ENCODE measurements around the gene KCNQ1. TPM values are rescaled to one million over a fixed set of nuclear protein-coding genes. Genes with fewer than 3 reads are reported as not detected.

Gene KCNQ1
- total RNA-seq, 2 donors from 2014 or later = 33.5 to 39.7 TPM

DNA sequence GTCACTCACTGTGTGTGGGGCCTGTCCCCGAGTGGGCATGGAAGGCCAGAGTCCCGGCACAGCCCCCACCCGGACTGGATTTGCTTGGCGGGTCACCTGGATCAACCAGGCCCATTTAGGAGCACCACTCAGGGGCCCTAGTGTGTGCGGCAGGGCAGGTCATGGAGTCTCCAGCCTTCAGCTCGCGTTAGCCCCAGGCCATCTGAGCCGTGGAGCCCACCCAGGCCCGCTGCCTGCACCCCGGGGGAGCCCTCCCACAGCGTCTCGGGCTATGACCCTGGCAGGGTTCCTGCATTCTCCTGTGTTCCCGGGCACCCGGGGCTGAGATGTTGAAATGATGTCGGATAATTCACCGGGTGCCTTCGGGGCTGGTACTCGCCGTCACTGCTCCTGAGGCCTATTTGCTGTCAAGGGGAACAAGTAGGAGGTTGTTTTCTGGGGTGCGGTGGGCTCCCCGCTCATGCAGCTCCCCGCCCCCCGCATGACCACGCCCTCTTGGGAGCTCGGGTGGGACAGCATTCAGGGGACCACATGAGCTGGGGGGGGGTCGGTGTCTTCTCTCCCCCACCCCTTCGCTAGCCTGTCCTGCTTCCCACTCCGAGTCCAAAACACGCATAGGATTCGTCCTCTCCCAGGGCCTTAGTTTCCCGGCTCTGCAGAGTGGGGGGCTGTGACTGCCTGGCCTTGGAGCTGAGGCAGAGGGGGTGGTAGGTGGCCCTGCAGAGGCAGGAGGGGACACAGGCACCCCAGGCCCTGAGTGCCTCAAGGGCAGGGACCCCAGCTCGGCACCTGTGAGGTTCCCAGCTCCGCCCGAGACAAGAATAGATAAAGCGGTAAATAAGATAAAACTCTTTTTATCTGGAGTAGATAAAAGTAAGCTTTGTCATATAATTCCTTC, 77.2 kb downstream of the KCNQ1 start:
- ATAC-seq (no peak), DNase-seq (peak; percentile 12)
- intact Hi-C loops (cut with DNase I) = loop anchor here (10.0 kb wide), 2 partner anchors 217 to 317 kb away; partner anchors contain the start of genes C11orf21 (in 2 of the 2) and TSPAN32 (in 2 of the 2)

DNA sequence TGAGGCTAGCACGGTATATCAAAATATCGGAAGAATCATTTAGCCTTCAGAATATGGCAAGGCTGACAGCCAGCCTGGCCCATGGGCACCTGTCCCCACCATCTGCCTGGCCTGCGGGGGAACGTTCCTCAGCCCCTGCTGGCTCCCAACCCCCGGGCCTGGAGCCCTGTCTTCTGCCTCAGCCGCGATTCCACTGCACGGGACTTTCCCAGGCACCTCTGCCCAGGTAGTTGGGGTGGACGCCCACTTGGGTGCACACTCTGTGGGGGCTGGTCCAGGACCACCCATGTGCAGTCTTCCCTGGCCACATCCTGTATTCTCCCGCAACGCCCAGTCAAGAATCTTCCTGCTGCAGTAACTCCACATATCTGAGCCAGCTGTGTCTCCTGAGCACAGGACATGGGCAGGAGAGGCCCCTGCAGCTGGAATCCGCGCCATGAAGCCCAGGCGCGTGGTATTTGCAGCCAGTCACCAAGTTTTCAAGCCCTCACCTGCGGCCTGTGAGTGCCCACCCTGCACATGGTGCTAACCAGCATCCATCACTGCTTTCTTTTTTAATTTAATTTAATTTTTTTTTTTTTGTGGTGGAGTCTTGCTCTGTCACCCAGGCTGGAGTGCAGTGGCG, 77.9 kb downstream of the KCNQ1 start:
- intact Hi-C loops (cut with DNase I) = loop anchor here (10.0 kb wide), 2 partner anchors 218 to 318 kb away; partner anchors contain the start of genes C11orf21 (in 2 of the 2) and TSPAN32 (in 2 of the 2)
- DNase-seq = peak; percentile 16

DNA sequence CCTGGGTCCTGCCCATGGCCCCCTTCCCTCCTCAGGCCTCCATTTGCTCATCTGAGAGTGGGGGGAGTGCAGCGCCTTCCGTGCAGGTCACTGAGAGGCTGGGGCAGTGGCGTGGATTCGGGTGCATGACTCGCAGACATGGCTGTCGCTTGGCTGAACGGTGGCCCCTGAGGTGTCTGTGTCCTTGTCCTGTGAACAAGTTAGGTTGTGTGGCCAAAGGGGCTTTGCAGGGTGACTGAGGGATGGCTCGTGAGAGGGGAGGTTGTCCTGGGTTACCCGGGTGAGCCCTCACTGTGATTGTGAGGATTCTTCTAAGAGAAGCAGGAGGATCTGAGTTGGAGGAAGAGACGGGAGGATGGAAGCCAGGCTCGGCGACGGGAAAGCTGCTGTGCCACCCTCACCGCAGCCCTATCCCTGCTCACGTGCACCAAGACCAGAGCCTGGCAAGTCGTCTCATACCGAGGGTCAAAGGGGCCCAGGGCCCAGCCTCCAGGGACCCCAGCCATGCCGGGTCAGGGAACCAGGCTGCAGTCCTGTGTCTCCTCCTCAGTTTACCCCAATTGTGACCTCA, 79.1 kb downstream of the KCNQ1 start:
- DNase-seq = peak; percentile 7
- intact Hi-C loops (cut with DNase I) = loop anchor here (10.0 kb wide), 2 partner anchors 219 to 319 kb away; partner anchors contain the start of genes C11orf21 (in 2 of the 2) and TSPAN32 (in 2 of the 2)
- ATAC-seq = no peak

More for the DNA sequence above, 77.9 kb downstream of the KCNQ1 start:
- no peak for ATAC-seq

DNA sequence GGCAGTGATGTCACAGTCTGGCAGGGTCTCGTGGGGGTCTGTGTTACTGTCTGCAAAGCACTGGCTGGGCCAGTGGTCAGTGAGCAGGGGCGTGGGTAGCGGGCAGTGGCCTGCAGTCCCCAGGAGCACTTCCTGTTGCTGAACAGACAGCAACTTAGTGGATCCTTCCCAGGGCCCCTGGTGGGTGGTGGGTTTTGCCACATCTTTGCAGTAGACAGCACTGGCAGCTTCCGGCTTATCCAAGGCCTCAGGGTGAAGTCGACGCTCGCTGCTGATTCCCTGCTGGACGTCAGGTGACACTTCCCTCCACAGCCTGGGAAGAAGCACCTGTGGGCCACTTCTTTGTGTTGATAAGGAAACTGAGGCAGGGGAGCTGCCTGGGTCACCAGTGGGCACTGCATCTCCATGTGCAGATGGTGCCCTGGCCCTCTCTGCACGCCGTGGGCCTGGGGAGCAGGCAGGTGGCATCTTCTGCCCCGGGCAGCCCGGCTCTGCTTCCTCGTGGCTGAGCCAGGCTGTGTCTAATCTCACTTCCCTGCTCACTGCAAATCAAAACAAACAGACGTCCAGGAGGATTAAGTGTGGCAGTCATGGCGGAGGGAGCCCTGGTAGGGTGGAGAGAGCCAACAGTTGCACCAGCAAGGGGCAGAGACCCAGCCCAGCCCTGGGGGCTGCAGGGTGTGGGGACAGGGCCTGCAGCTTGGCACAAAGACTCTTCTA, 79.8 kb downstream of the KCNQ1 start:
- no peak for ATAC-seq
- intact Hi-C loops (cut with DNase I) = loop anchor here (10.0 kb wide), 2 partner anchors 220 to 320 kb away; partner anchors contain the start of genes C11orf21 (in 2 of the 2) and TSPAN32 (in 2 of the 2)
- DNase-seq = peak; percentile 14

DNA sequence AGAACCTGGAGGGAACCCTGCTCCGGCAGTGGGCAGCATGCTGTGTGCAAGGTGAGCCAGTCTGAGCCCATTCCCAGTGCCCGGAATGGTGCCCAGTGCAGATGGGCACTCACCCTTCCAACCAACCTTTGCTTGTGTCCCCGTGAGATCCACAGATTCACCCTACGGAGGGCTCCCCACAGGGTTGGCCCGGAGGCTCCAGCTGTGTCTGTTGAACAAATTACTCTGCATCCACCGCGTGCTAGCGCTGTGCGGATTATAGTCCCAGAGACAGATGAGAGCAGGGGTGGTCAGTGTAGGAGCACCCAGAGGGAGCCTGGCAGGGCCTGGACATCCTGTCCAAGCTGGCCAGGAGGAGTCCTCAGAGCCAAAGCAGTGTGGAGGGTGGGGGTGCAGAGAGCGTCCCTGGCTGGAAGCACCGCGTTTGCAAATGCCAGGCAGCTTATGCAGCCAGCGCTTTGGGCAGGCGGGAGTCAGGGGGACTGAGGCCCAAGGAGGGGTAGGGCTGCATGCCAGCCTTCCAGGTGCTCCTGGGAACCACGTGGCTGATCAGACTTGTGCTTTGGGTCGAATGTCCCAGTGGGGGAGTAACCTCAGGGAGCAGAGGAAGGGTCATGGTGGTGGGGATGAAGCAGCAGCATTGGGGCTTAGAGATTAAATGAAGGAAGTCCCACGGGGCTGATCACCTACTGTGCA, 80.5 kb downstream of the KCNQ1 start:
- ATAC-seq (peak in 1 of 2 donors; percentile 48), DNase-seq (peak; percentile 15)
- intact Hi-C loops (cut with DNase I) = loop anchor here (10.0 kb wide), 2 partner anchors 221 to 321 kb away; partner anchors contain the start of genes C11orf21 (in 2 of the 2) and TSPAN32 (in 2 of the 2)

DNA sequence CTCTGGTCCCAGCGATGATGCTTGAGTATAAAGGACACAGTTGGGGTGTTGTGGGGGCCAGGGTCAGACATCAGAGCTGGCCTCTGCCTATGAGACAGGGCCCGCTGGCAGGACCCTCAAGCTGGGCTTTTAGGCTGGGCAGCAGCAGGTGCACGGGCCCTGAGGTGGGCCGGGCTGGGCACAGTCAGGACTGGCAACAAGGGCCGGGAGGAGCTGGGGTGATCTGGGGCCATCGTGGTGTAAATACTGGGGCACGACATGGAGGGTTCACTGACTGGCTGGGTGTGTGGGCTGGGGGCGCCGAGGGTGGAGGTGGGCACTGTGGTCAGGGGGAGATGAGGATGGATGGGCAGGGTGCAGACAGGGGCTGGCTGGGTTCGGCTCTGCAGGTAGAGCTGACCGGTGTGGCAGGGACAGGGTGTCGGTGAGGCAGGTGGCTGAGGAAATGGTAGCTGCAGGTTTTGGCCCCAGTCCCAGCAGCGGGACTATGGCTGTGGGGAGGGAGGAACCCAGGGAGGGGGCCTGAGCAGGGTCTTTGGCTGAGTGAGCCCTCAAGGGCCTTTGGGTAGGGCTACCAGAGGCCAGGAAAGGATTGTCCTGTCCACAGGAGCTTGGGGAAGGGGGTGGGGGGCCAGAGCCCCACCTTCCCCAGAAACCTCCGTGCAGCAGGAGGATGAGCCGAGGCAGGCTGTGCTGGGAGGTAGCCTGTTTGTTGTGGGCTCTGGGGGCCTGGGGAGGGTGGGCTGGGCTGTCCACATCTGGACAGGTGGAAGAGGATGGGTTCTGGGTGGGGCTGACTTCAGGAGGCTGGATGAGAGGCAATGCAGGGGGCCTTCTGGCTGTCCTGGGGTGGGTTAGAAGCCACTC, 81.4 kb downstream of the KCNQ1 start:
- ATAC-seq = no peak
- intact Hi-C loops (cut with DNase I) = loop anchor here (10.0 kb wide), 2 partner anchors 221 to 321 kb away; partner anchors contain the start of genes C11orf21 (in 2 of the 2) and TSPAN32 (in 2 of the 2)
- DNase-seq = peak; percentile 14

DNA sequence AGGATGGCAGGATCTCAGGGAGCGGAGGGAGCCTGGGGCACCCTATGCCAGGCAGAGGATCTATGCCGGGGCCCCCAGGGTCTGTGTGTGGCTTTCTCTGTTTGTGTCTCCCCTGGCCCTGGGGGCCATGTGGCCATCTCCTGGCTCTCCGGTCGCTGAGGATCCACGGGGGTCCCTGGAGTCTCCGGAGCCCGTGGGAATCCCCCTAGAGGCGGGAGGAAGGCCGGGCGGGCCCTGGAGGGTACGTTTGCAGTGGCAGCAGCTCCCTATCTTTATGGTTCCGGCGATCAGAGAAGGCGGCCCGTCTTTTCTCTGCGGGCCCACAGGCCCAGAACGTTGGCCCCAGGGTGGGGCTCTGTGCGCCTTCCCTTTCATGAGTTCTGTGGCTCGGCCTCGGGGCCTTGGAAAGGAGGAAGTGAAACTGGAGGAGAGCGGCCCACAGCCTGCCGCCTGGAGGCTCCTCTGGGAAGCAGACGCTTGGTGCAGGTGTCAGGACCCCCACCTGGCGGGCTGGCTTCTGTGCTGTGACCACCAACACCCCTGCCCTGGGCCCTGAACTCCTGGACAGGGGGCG, 82.1 kb downstream of the KCNQ1 start:
- ATAC-seq = peak in 1 of 2 donors; percentile 20
- intact Hi-C loops (cut with DNase I) = loop anchor here (10.0 kb wide), 2 partner anchors 222 to 322 kb away; partner anchors contain the start of genes C11orf21 (in 2 of the 2) and TSPAN32 (in 2 of the 2)
- peak; percentile 60 for DNase-seq

DNA sequence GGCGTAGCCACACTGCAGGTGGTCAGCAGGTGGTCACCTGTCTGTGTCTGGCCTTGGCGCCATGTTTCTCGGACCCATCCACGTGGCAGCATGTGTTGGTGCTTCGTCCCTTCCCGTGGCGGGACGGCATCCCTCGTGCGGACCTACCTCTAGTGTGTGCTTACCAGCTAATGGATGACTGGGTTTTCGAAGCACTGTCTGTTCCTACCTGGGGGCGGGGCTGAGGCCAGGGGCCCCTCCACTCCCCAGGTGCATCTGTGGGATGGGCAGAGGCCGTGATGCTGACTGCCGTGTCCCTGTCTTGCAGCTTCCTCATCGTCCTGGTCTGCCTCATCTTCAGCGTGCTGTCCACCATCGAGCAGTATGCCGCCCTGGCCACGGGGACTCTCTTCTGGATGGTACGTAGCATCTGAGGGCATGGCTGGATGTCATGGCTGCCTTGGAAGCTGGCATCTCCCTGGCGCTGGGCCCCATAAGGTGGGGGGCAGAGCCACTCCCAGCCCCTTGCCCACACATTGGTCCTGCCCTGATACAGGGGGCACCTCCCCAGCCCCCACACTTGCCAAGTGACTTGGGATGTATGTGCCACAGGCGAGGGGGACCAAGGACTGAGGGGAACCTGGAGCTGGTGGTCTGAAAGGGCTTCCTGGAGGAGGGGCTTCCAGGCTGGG, 82.9 kb downstream of the KCNQ1 start:
- ATAC-seq (no peak), DNase-seq (peak; percentile 14)
- intact Hi-C loops (cut with DNase I) = loop anchor here (10.0 kb wide), 2 partner anchors 223 to 323 kb away; partner anchors contain the start of genes C11orf21 (in 2 of the 2) and TSPAN32 (in 2 of the 2)

DNA sequence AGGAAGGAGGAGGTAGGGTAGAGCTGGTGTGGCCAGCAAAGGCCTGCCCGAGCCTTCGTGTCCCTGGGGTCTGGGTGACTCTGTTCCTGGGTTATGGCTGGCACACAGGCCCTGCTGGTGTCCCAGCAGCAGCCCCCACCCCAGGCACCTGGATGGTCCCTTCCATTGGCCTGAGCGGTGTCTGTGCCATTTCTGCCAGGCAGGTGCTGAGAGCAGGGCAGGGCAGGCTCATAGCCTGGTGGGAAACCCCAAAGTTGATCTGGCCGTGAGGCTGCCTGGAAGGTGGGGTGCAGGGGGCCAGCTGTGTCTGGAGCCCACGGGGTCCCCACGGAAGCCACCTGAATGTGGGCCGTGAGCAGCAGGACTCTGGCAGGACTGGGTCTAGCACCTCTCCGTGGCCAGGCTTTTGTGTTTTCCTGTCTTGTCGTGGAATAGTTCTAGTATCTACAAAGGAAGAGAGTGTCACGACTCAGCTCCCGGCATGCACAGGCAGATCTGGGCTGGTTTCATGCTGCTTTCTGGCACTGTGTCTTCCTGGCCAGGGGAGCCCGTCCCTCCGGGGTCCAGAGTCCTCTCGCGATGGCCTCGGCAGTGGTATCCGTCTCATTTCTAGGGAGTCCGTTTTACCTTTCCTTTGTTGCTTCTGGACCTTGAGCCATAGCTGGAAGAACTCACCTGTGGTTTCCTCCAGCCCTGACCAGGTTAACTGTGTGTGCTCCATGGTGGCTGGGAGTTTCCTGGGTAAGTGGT, 83.7 kb downstream of the KCNQ1 start:
- DNase-seq = peak; percentile 3
- ATAC-seq = no peak
- intact Hi-C loops (cut with DNase I) = loop anchor here (10.0 kb wide), 2 partner anchors 224 to 324 kb away; partner anchors contain the start of genes C11orf21 (in 2 of the 2) and TSPAN32 (in 2 of the 2)

DNA sequence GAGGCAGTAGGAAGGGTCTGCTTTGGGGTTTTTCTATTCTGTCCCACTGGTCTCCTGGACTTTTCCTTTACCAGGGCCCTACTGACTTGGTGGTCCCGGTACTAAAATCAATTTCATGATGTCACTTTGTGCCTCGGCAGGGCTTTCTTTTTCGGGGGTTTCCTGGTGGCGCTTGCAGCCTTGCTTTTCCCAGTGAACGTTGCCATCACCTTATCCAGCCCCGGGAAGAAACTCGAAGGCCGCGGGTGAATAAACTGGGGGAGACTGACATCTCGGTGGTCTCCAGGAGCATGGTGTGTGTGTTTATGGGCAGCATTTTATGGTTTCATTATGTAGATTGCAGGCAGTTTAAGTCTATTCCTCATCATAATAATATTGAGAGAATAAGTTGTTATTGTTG, 84.4 kb downstream of the KCNQ1 start:
- DNase-seq (peak; percentile 3), ATAC-seq (no peak)
- intact Hi-C loops (cut with DNase I) = loop anchor here (10.0 kb wide), 2 partner anchors 224 to 324 kb away; partner anchors contain the start of genes C11orf21 (in 2 of the 2) and TSPAN32 (in 2 of the 2)

DNA sequence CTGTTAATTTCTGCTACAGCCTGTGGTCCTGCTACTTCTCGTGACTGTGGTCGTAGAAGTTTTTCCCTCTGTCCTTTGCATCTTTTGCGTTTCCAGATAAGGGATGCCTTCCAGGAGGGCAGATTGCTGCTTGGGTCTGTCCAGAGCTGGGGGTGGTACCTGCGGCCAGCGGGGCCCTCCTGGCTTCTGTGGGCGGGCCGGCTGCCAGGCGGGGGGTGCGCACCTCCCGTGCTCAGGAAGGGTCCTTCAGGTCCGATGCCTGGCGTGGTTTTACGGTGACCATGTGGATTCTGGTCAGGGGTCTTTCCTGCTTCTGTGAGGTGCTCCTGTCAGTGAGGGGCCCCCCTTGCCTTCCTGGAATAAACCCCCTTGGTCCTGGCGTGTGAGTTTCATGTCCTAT, 84.8 kb downstream of the KCNQ1 start:
- DNase-seq (peak; percentile 18), ATAC-seq (no peak)
- intact Hi-C loops (cut with DNase I) = loop anchor here (10.0 kb wide), 3 partner anchors 225 to 335 kb away; partner anchors contain the start of genes C11orf21 (in 2 of the 2) and TSPAN32 (in 2 of the 2)

DNA sequence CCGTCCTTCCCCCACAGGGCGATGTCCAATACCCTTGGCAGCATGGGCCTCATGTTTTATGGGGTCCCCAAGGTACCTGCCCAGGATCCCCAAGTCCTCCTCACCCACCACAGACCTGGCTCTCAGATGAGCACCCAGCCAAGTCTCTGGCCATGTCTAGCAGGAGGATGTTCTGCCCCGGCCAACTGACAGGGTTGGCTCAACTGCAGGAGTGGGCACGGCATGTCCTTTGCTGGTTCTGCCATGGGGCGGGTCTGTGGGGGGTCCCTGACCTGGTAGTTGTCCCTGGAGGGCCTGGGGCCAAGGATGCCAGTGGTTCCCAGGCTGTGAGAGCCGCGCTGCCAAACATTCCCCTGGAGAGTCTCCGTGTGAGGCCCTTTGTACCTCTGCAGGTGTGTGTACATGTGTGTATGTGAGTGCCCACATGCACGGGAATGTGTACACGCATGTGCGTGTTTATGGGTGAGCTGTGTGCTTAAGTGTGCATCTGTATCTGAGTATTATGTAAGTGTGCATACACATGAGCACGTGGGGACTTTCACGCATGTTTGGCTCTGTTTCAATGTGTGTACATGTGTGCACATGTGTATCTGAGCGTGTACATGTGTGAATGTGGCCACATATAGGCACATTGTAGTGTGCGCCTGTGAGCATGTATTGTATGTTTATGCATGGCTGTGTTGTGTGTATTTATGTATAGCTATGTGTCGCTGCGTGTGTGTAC, 85.5 kb downstream of the KCNQ1 start:
- peak; percentile 10 for DNase-seq
- no peak for ATAC-seq
- intact Hi-C loops (cut with DNase I) = loop anchor here in 1 of 2 donors (10.0 kb wide), 1 partner anchor 335 kb away; no protein-coding TSS in a partner anchor

DNA sequence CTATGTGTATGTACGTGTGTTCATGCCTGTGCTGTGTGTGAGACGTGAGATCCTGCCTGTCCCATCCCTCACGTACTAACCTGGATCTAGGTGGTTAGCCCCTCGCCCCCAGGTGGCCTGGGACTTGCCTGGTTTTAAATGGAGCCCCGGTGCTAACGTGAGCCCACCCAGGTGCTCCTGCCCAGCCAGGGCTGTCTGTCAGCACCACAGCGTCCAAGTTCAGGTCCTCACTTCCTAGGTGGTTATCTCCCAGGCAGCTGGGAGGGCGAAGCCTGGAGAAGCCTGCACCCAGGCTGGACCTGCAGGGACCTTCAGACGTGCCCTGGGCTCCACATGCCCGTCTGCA, 86.0 kb downstream of the KCNQ1 start:
- DNase-seq (peak; percentile 12), ATAC-seq (no peak)
- intact Hi-C loops (cut with DNase I) = loop anchor here (1.0 to 10.0 kb wide), 2 partner anchors 103 to 336 kb away; no protein-coding TSS in a partner anchor
